Fibroblast of upper back skin (primary cell): ENCODE results near the gene C3.
"Not testable (repeated sequence)": the region's sequence is repeated elsewhere in the genome, so short reads cannot be mapped to it uniquely, and the experiment has no call there.

Source experiments
- DNase-seq: peaks from one replicate; pipeline ENCODE4 v3.0.0-alpha.2; 2013

The C3 gene

DNA sequence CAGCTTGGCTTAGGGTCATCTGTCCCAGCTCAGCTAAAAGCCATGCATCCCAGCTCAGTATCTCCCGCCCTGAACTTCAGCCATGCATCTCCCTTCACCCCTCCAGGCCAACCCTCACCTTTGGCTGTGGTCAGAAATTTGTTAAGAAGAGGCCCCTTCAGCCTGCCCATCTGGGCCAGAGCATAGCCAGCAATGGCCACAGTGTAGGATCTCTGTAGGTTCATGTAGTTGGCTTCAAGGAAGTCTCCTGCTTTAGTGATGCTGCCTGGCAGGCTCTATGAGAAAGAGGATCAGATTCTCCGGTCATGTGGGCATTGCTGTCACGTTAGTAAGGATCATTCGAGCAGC is 33.8 kb downstream of the C3 start:
- DNase-seq, result no peak

GRCh38 chr19:6685962-6686627 is 34.4 kb downstream of the C3 start:
- DNase-seq, result no peak

DNA sequence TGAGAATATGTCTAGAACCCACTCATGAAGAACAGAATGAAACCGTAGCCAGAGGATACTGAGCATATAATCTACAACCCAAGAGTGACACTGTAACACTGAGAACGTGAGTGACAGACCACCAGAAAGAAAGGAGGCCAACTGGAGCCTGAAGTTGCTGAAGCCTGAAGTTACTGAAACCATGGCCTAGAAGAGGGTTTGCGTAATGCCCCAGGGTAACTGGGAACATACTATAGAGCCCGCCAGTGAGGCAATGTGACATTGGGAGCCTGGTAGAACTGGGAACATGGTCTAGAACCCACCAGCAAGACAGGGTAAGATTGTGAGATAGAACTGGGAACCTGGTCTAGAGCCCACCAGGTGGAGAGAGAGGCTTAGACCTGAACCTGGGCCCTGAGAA is 35.0 kb downstream of the C3 start:
- no peak for DNase-seq

GRCh38 chr19:6683971-6684370 is 36.5 kb downstream of the C3 start:
- DNase-seq, result no peak

- no peak for DNase-seq
Observed at GRCh38 chr19:6682607-6683128, 37.8 kb downstream of the C3 start.

GRCh38 chr19:6680141-6680540 is 40.3 kb downstream of the C3 start:
- DNase-seq, result no peak

GRCh38 chr19:6679139-6679538 is 41.3 kb downstream of the C3 start:
- no peak for DNase-seq

- peak; percentile 41 for DNase-seq
Observed at GRCh38 chr19:6678690-6679109, 41.8 kb downstream of the C3 start.

DNA sequence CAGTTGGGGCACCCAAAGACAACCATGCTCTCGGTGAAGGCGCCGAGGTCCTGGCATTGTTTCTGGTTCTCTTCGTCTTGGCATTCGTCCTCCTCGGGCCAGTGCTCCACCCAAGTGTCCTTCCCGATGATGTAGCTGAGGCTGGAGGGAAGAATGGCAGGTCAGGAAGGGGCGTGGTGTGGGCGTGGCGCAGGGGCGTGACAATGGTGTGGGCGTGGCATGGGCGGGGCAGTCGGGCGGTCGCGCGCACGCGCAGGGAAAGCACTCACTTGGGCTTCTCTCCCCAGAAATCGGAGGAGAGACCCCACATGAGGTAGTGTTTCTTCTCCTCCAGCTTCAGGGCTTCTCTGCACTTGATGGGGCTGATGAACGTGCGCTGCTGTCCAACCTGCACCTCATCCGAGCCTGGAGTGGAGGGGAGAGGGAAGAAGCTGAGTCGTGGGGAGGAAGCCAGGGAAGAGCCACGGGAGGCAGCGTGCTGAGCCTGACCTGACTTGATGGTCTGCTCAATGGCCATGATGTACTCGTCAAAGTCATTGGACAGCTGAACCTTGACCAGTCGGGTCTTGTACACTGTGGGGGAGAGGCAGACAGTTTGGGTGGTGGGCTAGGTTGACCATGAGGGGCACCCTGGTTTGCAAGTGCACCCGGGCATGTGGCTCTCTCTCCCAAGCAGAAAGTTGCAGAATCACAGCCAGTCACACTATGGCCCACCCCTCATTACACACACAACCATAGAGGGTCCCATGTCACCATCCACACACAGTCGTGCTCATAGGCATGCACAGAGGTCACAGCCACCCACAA is 42.4 kb downstream of the C3 start:
- no peak for DNase-seq

GRCh38 chr19:6677495-6677882 is 43.0 kb downstream of the C3 start:
- no peak for DNase-seq

- no peak for DNase-seq
Observed at GRCh38 chr19:6676288-6676687, 44.2 kb downstream of the C3 start.

- peak; percentile 74 for DNase-seq
Observed at GRCh38 chr19:6674868-6675305, 45.6 kb downstream of the C3 start.

- not testable (repeated sequence) for DNase-seq
Observed at GRCh38 chr19:6674408-6674807, 46.0 kb downstream of the C3 start.

- DNase-seq, result no peak
Observed at GRCh38 chr19:6672693-6673290, 47.7 kb downstream of the C3 start.

GRCh38 chr19:6671960-6672359 is 48.5 kb downstream of the C3 start:
- no peak for DNase-seq

DNA sequence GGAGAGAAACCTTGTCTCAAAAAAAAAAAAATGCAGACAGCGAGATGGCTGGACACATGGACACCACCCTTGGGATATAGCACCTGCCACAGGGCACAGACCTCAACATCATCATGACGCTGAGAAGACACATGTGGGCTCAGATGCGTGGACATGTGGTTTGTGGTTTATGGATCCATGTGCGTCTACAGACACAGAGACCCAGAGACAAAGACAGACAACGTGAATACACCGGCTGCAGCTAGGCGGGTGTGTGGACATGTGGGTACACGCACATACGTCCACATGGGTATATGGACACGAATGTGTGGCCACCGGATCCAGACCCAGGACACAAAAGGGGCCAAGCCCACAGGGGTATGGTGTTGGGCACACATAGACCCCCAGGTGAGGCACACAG is 51.8 kb downstream of the C3 start:
- DNase-seq, result no peak

GRCh38 chr19:6667114-6667627 is 53.3 kb downstream of the C3 start:
- no peak for DNase-seq

- no peak for DNase-seq
Observed at GRCh38 chr19:6664916-6665315, 55.5 kb downstream of the C3 start.

DNA sequence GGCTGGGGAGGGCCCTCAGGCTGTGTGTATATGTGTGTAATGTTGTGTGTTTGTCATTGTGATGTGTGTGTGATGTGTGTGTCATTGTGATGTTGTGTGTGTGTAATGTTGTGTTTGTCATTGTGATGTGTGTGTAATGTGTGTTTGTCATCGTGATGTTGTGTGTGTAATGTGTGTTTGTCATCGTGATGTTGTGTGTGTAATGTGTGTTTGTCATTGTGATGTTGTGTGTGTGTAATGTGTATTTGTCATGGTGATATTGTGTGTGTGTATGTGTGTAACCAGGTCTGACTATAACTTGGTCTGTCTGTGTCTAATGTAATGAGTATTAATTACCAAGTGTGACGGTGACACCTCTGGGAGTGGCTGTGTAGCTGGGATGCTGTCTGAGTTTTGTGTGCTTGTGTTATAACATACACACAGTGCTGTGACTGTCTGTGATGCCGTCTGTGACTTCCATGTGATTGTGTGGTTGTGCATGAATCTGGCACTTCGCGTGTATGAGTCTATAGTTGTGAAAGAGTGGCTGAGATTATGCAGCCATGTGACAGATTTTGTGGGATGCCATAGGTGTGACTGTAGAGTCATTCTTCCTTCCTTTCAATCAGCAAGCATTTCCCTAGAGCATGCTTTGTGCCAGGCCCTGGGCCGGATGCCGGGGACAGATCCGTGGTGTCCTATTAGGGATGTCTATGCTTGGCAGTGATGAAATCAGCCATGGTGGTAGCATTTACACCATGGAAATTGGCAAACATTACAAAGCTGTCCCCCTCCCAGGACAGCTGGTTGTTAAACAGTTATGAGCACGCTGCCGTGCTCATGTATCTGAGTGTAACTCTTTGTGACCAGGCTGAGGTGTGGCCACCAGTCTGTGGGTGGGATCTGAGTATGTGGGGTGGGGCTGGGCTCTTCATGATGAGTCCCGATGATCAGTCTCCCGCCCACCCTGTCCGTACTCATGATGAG is 56.9 kb downstream of the C3 start:
- no peak for DNase-seq

GRCh38 chr19:6662702-6663101 is 57.7 kb downstream of the C3 start:
- no peak for DNase-seq

GRCh38 chr19:6661509-6662244 is 58.8 kb downstream of the C3 start:
- DNase-seq, result peak; percentile 40

DNA sequence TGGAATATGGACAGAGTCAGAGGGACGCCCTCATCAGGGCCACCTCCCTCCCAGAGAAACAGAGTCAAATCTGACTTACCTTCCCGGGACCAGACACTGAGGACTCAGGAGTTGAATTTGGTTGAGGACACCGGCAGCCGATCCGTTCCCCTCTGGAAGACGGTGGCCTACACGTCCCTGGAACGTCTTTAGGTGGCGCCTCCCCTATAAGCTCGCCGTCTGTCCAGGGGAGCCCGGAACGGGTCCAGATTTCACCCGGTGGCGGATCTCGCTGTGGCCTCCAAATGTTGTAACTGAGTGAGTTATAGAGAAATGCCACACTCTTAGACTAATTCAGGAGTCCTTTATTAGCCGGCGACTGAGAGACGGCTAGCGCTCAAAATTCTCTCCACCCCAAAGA is 59.5 kb downstream of the C3 start:
- DNase-seq, result no peak
